SK-N-SH treated with all-trans-retinoic acid at 6 μM for 48 hours (cell line): ENCODE data around the gene CCDC188.

Experiments used
- ATAC-seq: fragments of 200-7000 bp; cut with Tn5 transposase; 3 replicates; pipeline ENCODE4 v1.9.1; 2020; ENCODE audit warnings: mild to moderate bottlenecking, moderate library complexity
- ARNTL ChIP-seq: fragments of 450-650 bp; formaldehyde crosslinking; IDR thresholded peaks from 2 replicates; pipeline ENCODE4 v1.5.0; 2020; ENCODE audit warnings: low read depth, mild to moderate bottlenecking, moderate library complexity, borderline replicate concordance
- BACH2 ChIP-seq: fragments of 250-450 bp; sonication (Bioruptor Pico); IDR thresholded peaks from 2 replicates; pipeline ENCODE4 v1.9.0; 2021; ENCODE audit warnings: mild to moderate bottlenecking, borderline replicate concordance
- CREB5 ChIP-seq: fragments of 250-450 bp; sonication (Bioruptor Pico); IDR thresholded peaks from 2 replicates; pipeline ENCODE4 v1.5.1; 2020; ENCODE audit warnings: low read depth, mild to moderate bottlenecking, moderate library complexity
- CSRNP3 ChIP-seq: fragments of 250-450 bp; sonication (Bioruptor Pico); IDR thresholded peaks from 2 replicates; pipeline ENCODE4 v1.5.1; 2021; ENCODE audit warnings: mild to moderate bottlenecking, moderate library complexity
- ESRRG ChIP-seq: fragments of 250-450 bp; sonication (Bioruptor Pico); IDR thresholded peaks from 2 replicates; pipeline ENCODE4 v1.6.1; 2021; ENCODE audit warnings: mild to moderate bottlenecking
- GLIS3 ChIP-seq: fragments of 250-450 bp; sonication (Bioruptor Pico); IDR thresholded peaks from 2 replicates; pipeline ENCODE4 v1.5.0; 2020; ENCODE audit warnings: mild to moderate bottlenecking, moderate library complexity
- ISL1 ChIP-seq: fragments of 250-450 bp; sonication (Bioruptor Pico); IDR thresholded peaks from 2 replicates; pipeline ENCODE4 v2.1.2; 2022; ENCODE audit warnings: mild to moderate bottlenecking, moderate library complexity
- OSR1 ChIP-seq: fragments of 250-450 bp; sonication (Bioruptor Pico); IDR thresholded peaks from 2 replicates; pipeline ENCODE4 v1.8.0; 2022; ENCODE audit warnings: moderate library complexity, mild to moderate bottlenecking, inconsistent platforms
- PATZ1 ChIP-seq: fragments of 250-450 bp; sonication (Bioruptor Pico); IDR thresholded peaks from 2 replicates; pipeline ENCODE4 v1.8.0; 2020; ENCODE audit warnings: mild to moderate bottlenecking, moderate library complexity, borderline replicate concordance
- POU6F1 ChIP-seq: fragments of 250-450 bp; sonication (Bioruptor Pico); IDR thresholded peaks from 2 replicates; pipeline ENCODE4 v1.8.0; 2021; ENCODE audit warnings: low read depth, mild to moderate bottlenecking, moderate library complexity, borderline replicate concordance
- PPARA ChIP-seq: fragments of 250-450 bp; sonication (Bioruptor Pico); IDR thresholded peaks from 2 replicates; pipeline ENCODE4 v1.5.0; 2020; ENCODE audit warnings: mild to moderate bottlenecking, borderline replicate concordance
- RARB ChIP-seq: fragments of 250-450 bp; sonication (Bioruptor Pico); IDR thresholded peaks from 2 replicates; pipeline ENCODE4 v1.8.0; 2021; ENCODE audit warnings: mild to moderate bottlenecking, moderate library complexity
- TCF4 ChIP-seq: fragments of 250-450 bp; sonication (Bioruptor Pico); IDR thresholded peaks from 2 replicates; pipeline ENCODE4 v1.8.0; 2021; ENCODE audit warnings: mild to moderate bottlenecking, moderate library complexity, borderline replicate concordance
- TOX ChIP-seq: fragments of 250-450 bp; sonication (Bioruptor Pico); IDR thresholded peaks from 2 replicates; pipeline ENCODE4 v1.8.0; 2021; ENCODE audit warnings: mild to moderate bottlenecking, moderate library complexity, borderline replicate concordance
- TSHZ2 ChIP-seq: fragments of 250-450 bp; sonication (Bioruptor Pico); IDR thresholded peaks from 2 replicates; pipeline ENCODE4 v1.5.0; 2020; ENCODE audit warnings: mild to moderate bottlenecking, moderate library complexity
- ZC3H10 ChIP-seq: fragments of 250-450 bp; sonication (Bioruptor Pico); IDR thresholded peaks from 2 replicates; pipeline ENCODE4 v1.5.1; 2021; ENCODE audit warnings: mild to moderate bottlenecking, moderate library complexity
- ZFP3 ChIP-seq: fragments of 250-450 bp; sonication (Bioruptor Pico); IDR thresholded peaks from 2 replicates; pipeline ENCODE4 v1.5.0; 2020; ENCODE audit warnings: mild to moderate bottlenecking, moderate library complexity
- ZFP30 ChIP-seq: fragments of 450-650 bp; formaldehyde crosslinking; IDR thresholded peaks from 2 replicates; pipeline ENCODE4 v1.5.0; 2022; ENCODE audit warnings: mild to moderate bottlenecking, moderate library complexity
- ZNF565 ChIP-seq: fragments of 450-650 bp; formaldehyde crosslinking; conservative IDR thresholded peaks from 2 replicates; pipeline ENCODE4 v1.5.0; 2020; ENCODE audit warnings: low read depth, mild to moderate bottlenecking, moderate library complexity
- ZNF8 ChIP-seq: fragments of 450-650 bp; formaldehyde crosslinking; IDR thresholded peaks from 2 replicates; pipeline ENCODE4 v1.5.0; 2020; ENCODE audit warnings: mild to moderate bottlenecking, moderate library complexity

CCDC188 gene

GRCh38 chr22:20155330-20156041 lies 4.6 kb upstream of the CCDC188 start:
- peak; percentile 30; the same call in 1 of the 2 replicates for TF ChIP-seq TCF4
- TF ChIP-seq PATZ1 (CRISPR knock-in tag) = peak; percentile 23; the same call in 1 of the 2 replicates
- TF ChIP-seq RARB (CRISPR knock-in tag) = no peak
- no peak for TF ChIP-seq BACH2
- TF ChIP-seq, all 23 proteins: peak for 2
- ATAC-seq = peak; percentile 81

GRCh38 chr22:20154602-20155187 lies 3.8 kb upstream of the CCDC188 start:
- peak; percentile 50 for ATAC-seq
- TF ChIP-seq POU6F1 = no peak
- TF ChIP-seq ZNF565 = no peak
- no peak for TF ChIP-seq TOX (CRISPR knock-in tag)
- no peak for TF ChIP-seq GLIS3 (CRISPR knock-in tag)

GRCh38 chr22:20153945-20154344 lies 3.1 kb upstream of the CCDC188 start:
- no peak for TF ChIP-seq PATZ1 (CRISPR knock-in tag)
- TF ChIP-seq ZC3H10 (CRISPR knock-in tag) = no peak
- no peak for TF ChIP-seq PPARA
- no peak for TF ChIP-seq ZFP3 (CRISPR knock-in tag)
- no peak for TF ChIP-seq CSRNP3 (CRISPR knock-in tag)
- TF ChIP-seq TCF4 = no peak
- TF ChIP-seq ZNF8 (CRISPR knock-in tag) = no peak
- TF ChIP-seq ARNTL (CRISPR knock-in tag) = no peak
- no peak for TF ChIP-seq OSR1 (CRISPR knock-in tag)
- ATAC-seq = no peak

GRCh38 chr22:20152464-20152890 lies 1.6 kb upstream of the CCDC188 start:
- no peak for ATAC-seq
- no peak for TF ChIP-seq ZNF565
- no peak for TF ChIP-seq TCF4
- no peak for TF ChIP-seq GLIS3 (CRISPR knock-in tag)
- no peak for TF ChIP-seq OSR1 (CRISPR knock-in tag)
- no peak for TF ChIP-seq TSHZ2 (CRISPR knock-in tag)
- no peak for TF ChIP-seq ISL1 (CRISPR knock-in tag)
- no peak for TF ChIP-seq ESRRG
- no peak for TF ChIP-seq PATZ1 (CRISPR knock-in tag)
- no peak for TF ChIP-seq ZFP3 (CRISPR knock-in tag)
- TF ChIP-seq ZFP30 (CRISPR knock-in tag) = no peak
- no peak for TF ChIP-seq ZNF8 (CRISPR knock-in tag)
- TF ChIP-seq ARNTL (CRISPR knock-in tag) = no peak
- no peak for TF ChIP-seq CREB5 (CRISPR knock-in tag)
- no peak for TF ChIP-seq CSRNP3 (CRISPR knock-in tag)
